ENCODE results near the gene CDX2. TPM values are rescaled to one million over a fixed set of nuclear protein-coding genes. Genes with fewer than 3 reads are reported as not detected.

CDX2 gene
- total and polyA plus RNA-seq, 10 of the 15 experiments (the other 5 are each of a cell fraction or from before 2014, with no cell fraction given), result 0.15 TPM; not detected in 9

GRCh38 chr13:27917121-27917947 is 51.8 kb downstream of the CDX2 start (continued):
- TF ChIP-seq, protein P1, sequence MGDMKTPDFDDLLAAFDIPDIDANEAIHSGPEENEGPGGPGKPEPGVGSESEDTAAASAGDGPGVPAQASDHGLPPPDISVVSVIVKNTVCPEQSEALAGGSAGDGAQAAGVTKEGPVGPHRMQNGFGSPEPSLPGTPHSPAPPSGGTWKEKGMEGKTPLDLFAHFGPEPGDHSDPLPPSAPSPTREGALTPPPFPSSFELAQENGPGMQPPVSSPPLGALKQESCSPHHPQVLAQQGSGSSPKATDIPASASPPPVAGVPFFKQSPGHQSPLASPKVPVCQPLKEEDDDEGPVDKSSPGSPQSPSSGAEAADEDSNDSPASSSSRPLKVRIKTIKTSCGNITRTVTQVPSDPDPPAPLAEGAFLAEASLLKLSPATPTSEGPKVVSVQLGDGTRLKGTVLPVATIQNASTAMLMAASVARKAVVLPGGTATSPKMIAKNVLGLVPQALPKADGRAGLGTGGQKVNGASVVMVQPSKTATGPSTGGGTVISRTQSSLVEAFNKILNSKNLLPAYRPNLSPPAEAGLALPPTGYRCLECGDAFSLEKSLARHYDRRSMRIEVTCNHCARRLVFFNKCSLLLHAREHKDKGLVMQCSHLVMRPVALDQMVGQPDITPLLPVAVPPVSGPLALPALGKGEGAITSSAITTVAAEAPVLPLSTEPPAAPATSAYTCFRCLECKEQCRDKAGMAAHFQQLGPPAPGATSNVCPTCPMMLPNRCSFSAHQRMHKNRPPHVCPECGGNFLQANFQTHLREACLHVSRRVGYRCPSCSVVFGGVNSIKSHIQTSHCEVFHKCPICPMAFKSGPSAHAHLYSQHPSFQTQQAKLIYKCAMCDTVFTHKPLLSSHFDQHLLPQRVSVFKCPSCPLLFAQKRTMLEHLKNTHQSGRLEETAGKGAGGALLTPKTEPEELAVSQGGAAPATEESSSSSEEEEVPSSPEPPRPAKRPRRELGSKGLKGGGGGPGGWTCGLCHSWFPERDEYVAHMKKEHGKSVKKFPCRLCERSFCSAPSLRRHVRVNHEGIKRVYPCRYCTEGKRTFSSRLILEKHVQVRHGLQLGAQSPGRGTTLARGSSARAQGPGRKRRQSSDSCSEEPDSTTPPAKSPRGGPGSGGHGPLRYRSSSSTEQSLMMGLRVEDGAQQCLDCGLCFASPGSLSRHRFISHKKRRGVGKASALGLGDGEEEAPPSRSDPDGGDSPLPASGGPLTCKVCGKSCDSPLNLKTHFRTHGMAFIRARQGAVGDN (IDR thresholded peaks at IDR 0.05), result 0 out of 2 replicates have a peak, but pooled peaks have one; percentile 18
- TF ChIP-seq NBN (IDR thresholded peaks at IDR 0.05), result no peak
- TF ChIP-seq IKZF2 (IDR thresholded peaks at IDR 0.05), result 0 out of 4 replicates have a peak, but pooled peaks have one; percentile 17 to 26
- no peak for TF ChIP-seq PAX5 (IDR thresholded peaks at IDR 0.05; ENCODE audit: borderline replicate concordance, low read depth, low read length)
- TF ChIP-seq, protein P2, sequence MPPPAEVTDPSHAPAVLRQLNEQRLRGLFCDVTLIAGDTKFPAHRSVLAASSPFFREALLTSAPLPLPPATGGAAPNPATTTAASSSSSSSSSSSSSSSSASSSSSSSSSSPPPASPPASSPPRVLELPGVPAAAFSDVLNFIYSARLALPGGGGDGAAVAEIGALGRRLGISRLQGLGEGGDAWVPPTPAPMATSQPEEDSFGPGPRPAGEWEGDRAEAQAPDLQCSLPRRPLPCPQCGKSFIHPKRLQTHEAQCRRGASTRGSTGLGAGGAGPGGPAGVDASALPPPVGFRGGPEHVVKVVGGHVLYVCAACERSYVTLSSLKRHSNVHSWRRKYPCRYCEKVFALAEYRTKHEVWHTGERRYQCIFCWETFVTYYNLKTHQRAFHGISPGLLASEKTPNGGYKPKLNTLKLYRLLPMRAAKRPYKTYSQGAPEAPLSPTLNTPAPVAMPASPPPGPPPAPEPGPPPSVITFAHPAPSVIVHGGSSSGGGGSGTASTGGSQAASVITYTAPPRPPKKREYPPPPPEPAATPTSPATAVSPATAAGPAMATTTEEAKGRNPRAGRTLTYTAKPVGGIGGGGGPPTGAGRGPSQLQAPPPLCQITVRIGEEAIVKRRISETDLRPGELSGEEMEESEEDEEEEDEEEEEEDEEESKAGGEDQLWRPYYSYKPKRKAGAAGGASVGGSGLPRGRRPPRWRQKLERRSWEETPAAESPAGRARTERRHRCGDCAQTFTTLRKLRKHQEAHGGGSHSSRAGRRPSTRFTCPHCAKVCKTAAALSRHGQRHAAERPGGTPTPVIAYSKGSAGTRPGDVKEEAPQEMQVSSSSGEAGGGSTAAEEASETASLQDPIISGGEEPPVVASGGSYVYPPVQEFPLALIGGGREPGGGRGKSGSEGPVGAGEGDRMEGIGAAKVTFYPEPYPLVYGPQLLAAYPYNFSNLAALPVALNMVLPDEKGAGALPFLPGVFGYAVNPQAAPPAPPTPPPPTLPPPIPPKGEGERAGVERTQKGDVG (CRISPR knock-in tag; IDR thresholded peaks at IDR 0.05), result no peak
- TF ChIP-seq TCF12 (IDR thresholded peaks at IDR 0.05; ENCODE audit: low read depth, low read length), result no peak
- peak; percentile 87 for TF ChIP-seq NR2F1 (conservative IDR thresholded peaks at IDR 0.05)
- TF ChIP-seq ATF7 (IDR thresholded peaks at IDR 0.05; ENCODE audit: low read depth), result no peak
- TF ChIP-seq HDGF (IDR thresholded peaks at IDR 0.05), result no peak
- no peak for TF ChIP-seq CUX1 (IDR thresholded peaks at IDR 0.05; ENCODE audit: insufficient replicate concordance, low read depth, low read length)
- peak; percentile 37; the same call in 1 of the 2 replicates for TF ChIP-seq RELB (IDR thresholded peaks at IDR 0.05; ENCODE audit: low read depth)
- TF ChIP-seq EED (IDR thresholded peaks at IDR 0.05; ENCODE audit: low read depth), result no peak
- no peak for TF ChIP-seq TCF7 (IDR thresholded peaks at IDR 0.05; ENCODE audit: borderline replicate concordance)
- TF ChIP-seq GATAD2B (conservative IDR thresholded peaks at IDR 0.05; ENCODE audit: low read depth), result 0 out of 2 replicates have a peak, but pooled peaks have one; percentile 24
- no peak for TF ChIP-seq NFYB (IDR thresholded peaks at IDR 0.05; ENCODE audit: insufficient read depth, low read depth, low read length)

Measured in GM12878 (cell line).